HepG2 (cell line): ENCODE results near the gene TP53BP2. TPM values are rescaled to one million over a fixed set of nuclear protein-coding genes. Genes with fewer than 3 reads are reported as not detected.
A peak's percentile ranks its signal among the peaks of the same experiment; 100 is the strongest.

Source experiments
- AGO1 ChIP-seq: fragments of 200-400 bp; formaldehyde crosslinking; IDR thresholded peaks from 2 replicates; pipeline ENCODE4 v1.6.1; 2017; ENCODE audit warnings: mild to moderate bottlenecking, low read depth, low read length, moderate library complexity; ENCODE audit not compliant: poor library complexity, severe bottlenecking
- ARNT ChIP-seq: fragments of 450-650 bp; IDR thresholded peaks from 2 replicates; pipeline ENCODE4 v1.6.1; 2017
- CREM ChIP-seq, 2 experiments: sonication (generic) in 1 of 2; formaldehyde crosslinking in 1 of 2; IDR thresholded peaks; 2 replicates each; pipeline versions ENCODE4 v1.4.0 to v1.6.1; 2016 to 2020; ENCODE audit warnings: antibody characterized with exemption in 1 of 2, mild to moderate bottlenecking in 1 of 2, missing genetic modification reagents in 1 of 2
- EHMT2 ChIP-seq: fragments of 200-600 bp; sonication (generic); IDR thresholded peaks from 2 replicates; pipeline ENCODE4 v1.7.0; 2017; ENCODE audit warnings: antibody characterized with exemption, low read depth, low read length, borderline replicate concordance
- ERF ChIP-seq: IDR thresholded peaks from 2 replicates; pipeline ENCODE4 v1.6.1; 2018; ENCODE audit warnings: missing biosample characterization, missing genetic modification reagents
- FOXA1 ChIP-seq, 2 experiments: fragments of 450-650 bp in 1 of 2; sonication (generic) in 1 of 2; formaldehyde crosslinking in 1 of 2; IDR thresholded peaks; 2 replicates each; pipeline versions ENCODE4 v1.4.0 to v1.6.1; 2016 to 2020; ENCODE audit warnings: missing genetic modification reagents in 1 of 2
- GABPA ChIP-seq, 2 experiments: IDR thresholded peaks; 2 replicates each; pipeline ENCODE4 v1.6.1; 2011 to 2016; ENCODE audit warnings: low read depth in 2 of 2, low read length in 1 of 2, missing biosample characterization in 1 of 2, missing genetic modification characterization in 1 of 2
- HDAC2 ChIP-seq: sonication (generic); formaldehyde crosslinking; IDR thresholded peaks from 2 replicates; pipeline ENCODE4 v1.4.0; 2020; ENCODE audit warnings: missing genetic modification reagents
- JDP2 ChIP-seq: sonication (generic); formaldehyde crosslinking; IDR thresholded peaks from 2 replicates; pipeline ENCODE4 v1.8.1; 2022; ENCODE audit warnings: missing genetic modification reagents, borderline replicate concordance
- KLF6 ChIP-seq: IDR thresholded peaks from 2 replicates; pipeline ENCODE4 v1.8.0; 2016; ENCODE audit warnings: missing biosample characterization, missing genetic modification reagents
- KMT2B ChIP-seq: IDR thresholded peaks from 2 replicates; pipeline ENCODE4 v1.6.1; 2016; ENCODE audit warnings: missing genetic modification reagents, missing compliant biosample characterization
- PITX1 ChIP-seq: sonication (generic); formaldehyde crosslinking; IDR thresholded peaks from 2 replicates; pipeline ENCODE4 v1.5.1; 2020; ENCODE audit warnings: mild to moderate bottlenecking, missing genetic modification reagents
- POLR2G ChIP-seq: fragments of 200-400 bp; formaldehyde crosslinking; IDR thresholded peaks from 2 replicates; pipeline ENCODE4 v1.6.1; 2018; ENCODE audit warnings: mild to moderate bottlenecking, low read depth, low read length, moderate library complexity
- PTBP1 ChIP-seq: fragments of 200-400 bp; formaldehyde crosslinking; IDR thresholded peaks from 2 replicates; pipeline ENCODE4 v1.6.1; 2018; ENCODE audit warnings: low read length, low read depth; ENCODE audit not compliant: poor library complexity, severe bottlenecking
- SALL1 ChIP-seq: sonication (generic); formaldehyde crosslinking; IDR thresholded peaks from 2 replicates; pipeline ENCODE4 v1.8.0; 2022; ENCODE audit warnings: mild to moderate bottlenecking, missing genetic modification reagents
- SAP130 ChIP-seq: IDR thresholded peaks from 2 replicates; pipeline ENCODE4 v1.6.1; 2016; ENCODE audit warnings: low read depth
- SMARCC2 ChIP-seq: fragments of 450-650 bp; IDR thresholded peaks from 2 replicates; pipeline ENCODE4 v1.6.1; 2017; ENCODE audit warnings: antibody characterized with exemption, mild to moderate bottlenecking
- SMC3 ChIP-seq: IDR thresholded peaks from 2 replicates; pipeline ENCODE4 v1.6.1; 2011; ENCODE audit warnings: low read length, improper control_type of control experiment
- U2AF1 ChIP-seq: fragments of 200-400 bp; formaldehyde crosslinking; optimal IDR thresholded peaks from 2 replicates; pipeline ENCODE3; 2017; ENCODE audit warnings: mild to moderate bottlenecking, low read depth, low read length
- U2AF2 ChIP-seq: fragments of 200-400 bp; formaldehyde crosslinking; IDR thresholded peaks from 2 replicates; pipeline ENCODE4 v1.6.1; 2017; ENCODE audit warnings: low read depth, mild to moderate bottlenecking, low read length
- YEATS4 ChIP-seq: sonication (generic); formaldehyde crosslinking; IDR thresholded peaks from 2 replicates; pipeline ENCODE4 v1.4.0; 2020; ENCODE audit warnings: missing genetic modification reagents, borderline replicate concordance
- ZBTB42 ChIP-seq: sonication (generic); formaldehyde crosslinking; IDR thresholded peaks from 2 replicates; pipeline ENCODE4 v1.5.0; 2020; ENCODE audit warnings: mild to moderate bottlenecking, missing genetic modification reagents
- ZBTB8A ChIP-seq: sonication (generic); formaldehyde crosslinking; IDR thresholded peaks from 2 replicates; pipeline ENCODE4 v1.4.0; 2020; ENCODE audit warnings: mild to moderate bottlenecking, low read depth, missing genetic modification reagents, borderline replicate concordance
- ZNF17 ChIP-seq: sonication (generic); formaldehyde crosslinking; IDR thresholded peaks from 2 replicates; pipeline ENCODE4 v1.5.0; 2020; ENCODE audit warnings: mild to moderate bottlenecking, missing genetic modification reagents
- ZNF44 ChIP-seq: sonication (generic); formaldehyde crosslinking; IDR thresholded peaks from 2 replicates; pipeline ENCODE4 v1.5.1; 2020; ENCODE audit warnings: mild to moderate bottlenecking, missing genetic modification reagents
- ZNF543 ChIP-seq: sonication (generic); formaldehyde crosslinking; IDR thresholded peaks from 2 replicates; pipeline ENCODE4 v1.4.0; 2020; ENCODE audit warnings: mild to moderate bottlenecking, missing genetic modification reagents
- ZNF549 ChIP-seq: sonication (generic); formaldehyde crosslinking; IDR thresholded peaks from 2 replicates; pipeline ENCODE4 v1.5.0; 2020; ENCODE audit warnings: missing genetic modification reagents
- ZSCAN9 ChIP-seq: IDR thresholded peaks from 2 replicates; pipeline ENCODE4 v1.6.1; 2016; ENCODE audit warnings: borderline replicate concordance
- polyA plus RNA-seq, 8 experiments: library from polyadenylated mRNA; depleted of rRNA in 3 of 8; stranded (reverse) in 7 of 8; unstranded in 1 of 8; fragments of >200 nt; fragmentation: Illumina TruSeq in 4 of 8; extraction: Trizol in 4 of 8; gene quantifications; 2 replicates each; pipeline versions ENCODE4 v1.2.1 to v1.2.3, GENCODE V29; 2011 to 2016; ENCODE audit warnings: low read depth in 4 of 8, missing spikeins in 1 of 8, mixed read lengths in 1 of 8; ENCODE audit not compliant: insufficient read depth in 1 of 8
- total RNA-seq, 5 experiments: library from RNA; depleted of rRNA; stranded (reverse); fragments of >200 nt; fragmentation: Illumina TruSeq; extraction: Trizol; gene quantifications; 2 replicates each; pipeline ENCODE4 v1.2.3, GENCODE V29; 2016; ENCODE audit warnings: low read depth in 1 of 5
- TF ChIP-seq, protein P1 (sequence below): sonication (generic); formaldehyde crosslinking; IDR thresholded peaks from 2 replicates; pipeline ENCODE4 v1.8.1; 2023; ENCODE audit warnings: mild to moderate bottlenecking, moderate library complexity, missing genetic modification reagents
- TF ChIP-seq, protein P2 (sequence below): sonication (generic); formaldehyde crosslinking; IDR thresholded peaks from 2 replicates; pipeline ENCODE4 v1.8.0; 2022; ENCODE audit warnings: mild to moderate bottlenecking, missing genetic modification reagents, moderate library complexity
- TF ChIP-seq, protein P3 (sequence below): sonication (generic); IDR thresholded peaks from 2 replicates; pipeline ENCODE4 v1.6.1; 2016; ENCODE audit warnings: low read depth, borderline replicate concordance

The TP53BP2 gene
- total and polyA plus RNA-seq, 2 of the 13 experiments (the other 11 are each of a cell fraction or from before 2014, with no cell fraction given) = 10.0 to 14.0 TPM

DNA sequence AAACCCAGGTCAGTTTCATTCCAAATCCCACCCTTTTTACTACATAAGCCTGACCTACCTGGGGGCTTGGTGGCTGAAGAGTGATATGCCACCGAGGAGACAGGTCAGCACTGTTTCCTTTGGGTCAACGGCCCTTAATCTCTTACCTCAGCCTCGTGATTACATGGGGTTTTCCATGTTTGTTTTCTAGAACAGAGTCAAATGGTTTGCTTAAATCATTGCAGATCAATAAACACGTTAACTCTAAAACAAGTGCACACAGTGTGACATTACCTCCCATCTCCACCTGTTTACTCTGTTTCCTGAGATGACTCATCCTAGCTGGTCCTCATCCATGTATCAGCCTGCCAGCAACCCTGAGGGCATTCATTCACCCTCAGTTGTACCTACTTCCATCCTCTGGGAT, 40.8 kb upstream of the TP53BP2 start (continued):
- TF ChIP-seq CREM (IDR thresholded peaks at IDR 0.05) (peak; percentile 46; the same call in 1 of the 2 replicates), CREM (CRISPR knock-in tag; IDR thresholded peaks at IDR 0.05) (no peak), ERF (CRISPR knock-in tag) (peak; percentile 44; the same call in 1 of the 2 replicates), ZNF17 (CRISPR knock-in tag) (no peak), ARNT (no peak), ZBTB42 (CRISPR knock-in tag) (no peak), ZBTB8A (CRISPR knock-in tag) (no peak), GABPA (IDR thresholded peaks at IDR 0.05; ENCODE audit: low read depth, low read length) (no peak), GABPA (CRISPR knock-in tag; IDR thresholded peaks at IDR 0.05; ENCODE audit: low read depth) (no peak), PTBP1 (no peak), HDAC2 (CRISPR knock-in tag) (peak; percentile 88), PITX1 (CRISPR knock-in tag) (peak; percentile 94), SMC3 (no peak), ZNF44 (CRISPR knock-in tag) (no peak), JDP2 (CRISPR knock-in tag) (no peak), KLF6 (CRISPR knock-in tag) (peak; percentile 39; the same call in 1 of the 2 replicates), U2AF1 (no peak), ZNF549 (CRISPR knock-in tag) (no peak), YEATS4 (CRISPR knock-in tag) (no peak), SALL1 (peak; percentile 72), ZNF543 (CRISPR knock-in tag) (no peak), KMT2B (no peak), POLR2G (no peak), SMARCC2 (no peak), AGO1 (no peak), SAP130 (CRISPR knock-in tag) (peak; percentile 66), EHMT2 (no peak), ZSCAN9 (CRISPR knock-in tag) (no peak), FOXA1 (IDR thresholded peaks at IDR 0.05) (0 out of 2 replicates have a peak, but pooled peaks have one; percentile 27), FOXA1 (CRISPR knock-in tag; IDR thresholded peaks at IDR 0.05) (peak; percentile 84), U2AF2 (no peak)
- TF ChIP-seq, protein P1, sequence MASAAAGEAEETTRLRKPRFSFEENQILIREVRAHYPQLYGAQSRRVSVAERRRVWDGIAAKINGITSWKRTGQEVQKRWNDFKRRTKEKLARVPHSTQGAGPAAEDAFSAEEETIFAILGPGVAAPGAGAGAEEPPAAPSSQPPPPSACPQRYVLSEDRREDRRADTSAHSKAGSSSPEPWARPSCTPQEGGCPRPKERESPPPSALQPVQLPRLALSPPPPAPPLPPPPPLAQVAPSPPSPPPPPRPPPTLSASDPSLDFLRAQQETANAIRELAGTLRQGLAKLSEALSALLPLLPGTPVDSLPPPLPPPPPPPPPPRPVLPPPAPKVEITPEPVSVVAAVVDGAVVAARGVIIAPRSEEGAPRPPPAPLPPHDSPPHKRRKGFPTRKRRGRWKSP = peak; percentile 60; the same call in 1 of the 2 replicates
- TF ChIP-seq, protein P2, sequence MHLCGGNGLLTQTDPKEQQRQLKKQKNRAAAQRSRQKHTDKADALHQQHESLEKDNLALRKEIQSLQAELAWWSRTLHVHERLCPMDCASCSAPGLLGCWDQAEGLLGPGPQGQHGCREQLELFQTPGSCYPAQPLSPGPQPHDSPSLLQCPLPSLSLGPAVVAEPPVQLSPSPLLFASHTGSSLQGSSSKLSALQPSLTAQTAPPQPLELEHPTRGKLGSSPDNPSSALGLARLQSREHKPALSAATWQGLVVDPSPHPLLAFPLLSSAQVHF = no peak
- TF ChIP-seq, protein P3, sequence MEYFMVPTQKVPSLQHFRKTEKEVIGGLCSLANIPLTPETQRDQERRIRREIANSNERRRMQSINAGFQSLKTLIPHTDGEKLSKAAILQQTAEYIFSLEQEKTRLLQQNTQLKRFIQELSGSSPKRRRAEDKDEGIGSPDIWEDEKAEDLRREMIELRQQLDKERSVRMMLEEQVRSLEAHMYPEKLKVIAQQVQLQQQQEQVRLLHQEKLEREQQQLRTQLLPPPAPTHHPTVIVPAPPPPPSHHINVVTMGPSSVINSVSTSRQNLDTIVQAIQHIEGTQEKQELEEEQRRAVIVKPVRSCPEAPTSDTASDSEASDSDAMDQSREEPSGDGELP = peak; percentile 52; the same call in 1 of the 2 replicates
- TF ChIP-seq, all 625 proteins: peak for 132
